ENCODE data around the gene SLC22A14. TPM values are rescaled to one million over a fixed set of nuclear protein-coding genes. Genes with fewer than 3 reads are reported as not detected.

SLC22A14 gene
- total RNA-seq, 1 experiment from 2014 or later: not detected

DNA sequence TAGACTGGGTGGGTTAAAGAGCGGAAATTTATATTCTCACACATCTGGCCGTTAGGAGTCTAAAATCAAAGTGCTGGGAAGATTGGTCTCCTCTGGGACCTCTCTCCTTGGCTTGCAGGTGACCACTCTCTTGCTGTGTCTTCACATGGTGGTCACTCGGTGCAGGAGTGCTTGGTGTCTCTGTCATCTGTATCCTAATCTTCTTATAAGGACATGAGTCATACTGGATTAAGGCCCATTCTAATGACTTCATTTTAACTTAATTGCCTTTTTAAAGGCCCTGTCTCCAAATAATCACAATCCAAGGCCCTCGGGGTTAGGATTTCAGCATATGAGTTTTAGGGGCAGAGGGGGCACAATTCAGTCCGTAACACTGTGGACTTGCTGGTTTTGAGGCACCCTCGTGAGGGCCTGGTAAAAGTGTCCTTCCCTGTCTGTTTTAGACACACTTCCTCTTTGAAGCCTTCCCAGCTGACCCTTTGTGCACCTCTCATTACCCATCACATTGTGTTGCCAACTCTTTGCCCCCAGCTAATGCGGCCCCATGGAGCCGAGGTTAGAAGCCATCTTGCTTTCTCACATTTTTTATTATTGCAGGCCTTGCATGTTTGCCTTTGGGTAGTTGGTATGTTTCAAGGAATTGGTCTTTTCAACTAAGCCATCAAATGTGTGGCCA lies 67.7 kb downstream of the SLC22A14 start:
- no peaks in the 10 kb centered on the region for H3K23me2 ChIP-seq (ENCODE audit: insufficient read length, low read depth, low read length, poor library complexity, severe bottlenecking)
- no peaks in the 10 kb centered on the region for H3K9me3 ChIP-seq (ENCODE audit: control insufficient read depth, low read depth, low read length)
- H3K4me1 ChIP-seq (ENCODE audit: insufficient read depth, low read length): no peaks in the 10 kb centered on the region
- TF ChIP-seq, protein P1, sequence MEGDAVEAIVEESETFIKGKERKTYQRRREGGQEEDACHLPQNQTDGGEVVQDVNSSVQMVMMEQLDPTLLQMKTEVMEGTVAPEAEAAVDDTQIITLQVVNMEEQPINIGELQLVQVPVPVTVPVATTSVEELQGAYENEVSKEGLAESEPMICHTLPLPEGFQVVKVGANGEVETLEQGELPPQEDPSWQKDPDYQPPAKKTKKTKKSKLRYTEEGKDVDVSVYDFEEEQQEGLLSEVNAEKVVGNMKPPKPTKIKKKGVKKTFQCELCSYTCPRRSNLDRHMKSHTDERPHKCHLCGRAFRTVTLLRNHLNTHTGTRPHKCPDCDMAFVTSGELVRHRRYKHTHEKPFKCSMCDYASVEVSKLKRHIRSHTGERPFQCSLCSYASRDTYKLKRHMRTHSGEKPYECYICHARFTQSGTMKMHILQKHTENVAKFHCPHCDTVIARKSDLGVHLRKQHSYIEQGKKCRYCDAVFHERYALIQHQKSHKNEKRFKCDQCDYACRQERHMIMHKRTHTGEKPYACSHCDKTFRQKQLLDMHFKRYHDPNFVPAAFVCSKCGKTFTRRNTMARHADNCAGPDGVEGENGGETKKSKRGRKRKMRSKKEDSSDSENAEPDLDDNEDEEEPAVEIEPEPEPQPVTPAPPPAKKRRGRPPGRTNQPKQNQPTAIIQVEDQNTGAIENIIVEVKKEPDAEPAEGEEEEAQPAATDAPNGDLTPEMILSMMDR (conservative IDR thresholded peaks at IDR 0.05): no peak
- no CpG with 5 or more reads among the region's 8 CpGs for WGBS (ENCODE audit: extremely low coverage, insufficient read length, low lambda C conversion rate)
- no peak overlapping the region for H2AK5ac ChIP-seq (ENCODE audit: insufficient read length, low read length)
- Mint-ChIP-seq H3K36me3 (ENCODE audit: insufficient read depth in 1 of 3, low read depth in 3 of 3) (peaks cover 5 to 16% (median 10%) of the 10 kb centered on the region in 3 experiments; a peak in 6 of 7 replicates), H3K4me3 (no peak overlapping the region), H3K4me1 (no peaks in the 10 kb centered on the region; a peak in 1 of 4 replicates), H3K9me3 (no peaks in the 10 kb centered on the region; a peak in 1 of 5 replicates), H3K27me3 (ENCODE audit: low read depth) (peaks cover 21% of the 10 kb centered on the region), H3K27ac (no peak overlapping the region)
- H3K79me2 ChIP-seq (ENCODE audit: insufficient read depth, low read length): no peaks in the 10 kb centered on the region
- H2BK12ac ChIP-seq (ENCODE audit: insufficient read length, low read depth, low read length): no peak overlapping the region
- H3K18ac ChIP-seq (ENCODE audit: insufficient read length, low read depth, low read length): no peak overlapping the region
- H4K5ac ChIP-seq (ENCODE audit: insufficient read length, low read depth, low read length): no peak overlapping the region
- H3K14ac ChIP-seq (ENCODE audit: insufficient read depth, low read length): no peak overlapping the region
- no peak overlapping the region for H2BK20ac ChIP-seq (ENCODE audit: low read depth, low read length, poor library complexity, severe bottlenecking)
- no peaks in the 10 kb centered on the region for H3K27me3 ChIP-seq (ENCODE audit: insufficient read depth, low read length)
- no peaks in the 10 kb centered on the region for H3K79me1 ChIP-seq (ENCODE audit: insufficient read depth, low read depth, low read length, poor library complexity, severe bottlenecking)
- no peak overlapping the region for H3T11ph ChIP-seq (ENCODE audit: low read length)
- no peak overlapping the region for H2AFZ ChIP-seq (ENCODE audit: low read length)
- H2BK5ac ChIP-seq (ENCODE audit: insufficient read length, low read length): no peak overlapping the region
- no peak overlapping the region for H2BK120ac ChIP-seq (ENCODE audit: low read depth, low read length, poor library complexity, severe bottlenecking)
- H3K9ac ChIP-seq (ENCODE audit: extremely low read depth, insufficient read length, low read length): no peak overlapping the region
- H3K23ac ChIP-seq (ENCODE audit: insufficient read length, low read depth, low read length): no peak overlapping the region
- no peaks in the 10 kb centered on the region for H4K20me1 ChIP-seq (ENCODE audit: control insufficient read depth, insufficient read depth, insufficient read length)
- no peak overlapping the region for H3K27ac ChIP-seq (ENCODE audit: insufficient read length, low read depth, low read length)
- DNase-seq: no peak
- no peak overlapping the region for H4K8ac ChIP-seq (replicated peaks; ENCODE audit: insufficient read length, low read depth, low read length)
- no peak overlapping the region for H2BK15ac ChIP-seq (ENCODE audit: low read depth, low read length)
- no peak overlapping the region for H3K56ac ChIP-seq (ENCODE audit: insufficient read length, low read depth, low read length)
- H4K91ac ChIP-seq (ENCODE audit: insufficient read length, low read depth, low read length): no peak overlapping the region
- H3K4me2 ChIP-seq (ENCODE audit: insufficient read depth, insufficient read length, low read length): no peak overlapping the region
- no peak overlapping the region for H3K4ac ChIP-seq (ENCODE audit: low read depth, low read length)

Measured in H9 (cell line).